Upper lobe of right lung (tissue), 1 donor: Measurements from ENCODE around the gene YWHAG. TPM values are rescaled to one million over a fixed set of nuclear protein-coding genes. Genes with fewer than 3 reads are reported as not detected.
"Not testable (repeated sequence)": the region's sequence is repeated elsewhere in the genome, so short reads cannot be mapped to it uniquely, and the experiment has no call there.

ENCODE experiments used
- ATAC-seq: fragments of 200-7000 bp; cut with Tn5 transposase; one replicate; pipeline ENCODE4 v1.9.1; 2020; ENCODE audit warnings: mild to moderate bottlenecking, moderate library complexity
- DNase-seq: peaks from one replicate; pipeline ENCODE4 v3.0.0-alpha.2; 2020
- H3K27ac ChIP-seq: fragments of 200-600 bp; one replicate; pipeline ENCODE4 v1.8.0; 2022
- H3K27me3 ChIP-seq: fragments of 200-600 bp; one replicate; pipeline ENCODE4 v1.8.0; 2022; ENCODE audit warnings: mild to moderate bottlenecking
- H3K36me3 ChIP-seq: fragments of 200-600 bp; one replicate; pipeline ENCODE4 v1.8.0; 2022
- H3K4me1 ChIP-seq: fragments of 200-600 bp; one replicate; pipeline ENCODE4 v1.8.0; 2022
- H3K4me3 ChIP-seq: fragments of 200-600 bp; one replicate; pipeline ENCODE4 v1.8.0; 2022; ENCODE audit warnings: mild to moderate bottlenecking
- H3K9me3 ChIP-seq: fragments of 200-600 bp; one replicate; pipeline ENCODE4 v1.8.0; 2022
- intact Hi-C: fragments of 100-400 bp; cut with DNase I; formaldehyde crosslinking; loops from one replicate; pipeline ENCODE4 v1.11.0; 2022
- total RNA-seq: library from RNA; stranded (reverse); fragmentation: NEBNext Ultra II Directional; extraction: Animal tissue kit (Norgen Biotek cat#: 25700); gene quantifications from one replicate; pipeline ENCODE4 v1.2.1, GENCODE V29; 2021
- TF ChIP-seq, protein P1 (sequence below): fragments of 200-600 bp; IDR thresholded peaks from one replicate; pipeline ENCODE4 v1.8.0; 2022; ENCODE audit warnings: antibody characterized with exemption
- donor health status: DM: no; HTN: yes; CAD: no; lungs with severe emphysema.

The YWHAG gene
- total RNA-seq, 1 donor from 2014 or later: 102 TPM

DNA sequence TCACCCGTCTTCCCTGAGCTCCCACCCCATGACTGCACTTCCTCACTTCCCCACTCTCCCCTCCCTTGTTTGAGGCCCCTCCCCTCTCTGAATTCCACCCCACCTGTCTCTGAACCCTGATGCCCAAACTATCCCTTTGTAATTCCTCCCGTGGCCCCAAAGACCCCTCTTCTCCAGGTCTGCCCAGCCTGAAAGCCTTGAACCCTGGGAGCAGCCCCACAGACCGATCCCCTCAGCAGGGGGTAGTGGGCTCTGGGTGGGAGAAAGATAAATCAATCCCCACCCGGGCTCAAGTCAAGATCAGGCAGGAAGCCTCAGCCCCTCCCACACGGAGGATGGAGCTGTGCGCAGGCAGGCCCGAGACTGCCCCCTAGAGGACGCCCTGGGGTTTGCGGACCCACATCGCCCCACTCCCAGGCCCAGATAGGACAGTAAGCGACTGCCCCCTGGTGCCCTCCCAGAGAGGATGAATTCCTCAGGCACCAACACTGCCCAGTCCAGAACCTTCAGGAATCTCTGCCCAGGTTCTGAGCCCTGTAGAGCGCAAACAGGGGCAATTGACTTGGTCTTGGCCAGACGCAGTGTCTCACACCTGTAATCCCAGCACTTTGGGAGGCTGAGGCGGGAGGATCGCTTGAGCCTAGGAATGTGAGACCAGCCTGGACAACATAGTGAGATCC lies 44.6 kb downstream of the YWHAG start:
- intact Hi-C loops: loop anchor here (10.0 kb wide), 1 partner anchor 139 kb away; no protein-coding TSS in a partner anchor
- peak; percentile 92 for ATAC-seq
- peaks cover 15% of the 10 kb centered on the region for H3K4me1 ChIP-seq
- H3K36me3 ChIP-seq: no peaks in the 10 kb centered on the region
- H3K27ac ChIP-seq: no peak overlapping the region
- TF ChIP-seq, protein P1, sequence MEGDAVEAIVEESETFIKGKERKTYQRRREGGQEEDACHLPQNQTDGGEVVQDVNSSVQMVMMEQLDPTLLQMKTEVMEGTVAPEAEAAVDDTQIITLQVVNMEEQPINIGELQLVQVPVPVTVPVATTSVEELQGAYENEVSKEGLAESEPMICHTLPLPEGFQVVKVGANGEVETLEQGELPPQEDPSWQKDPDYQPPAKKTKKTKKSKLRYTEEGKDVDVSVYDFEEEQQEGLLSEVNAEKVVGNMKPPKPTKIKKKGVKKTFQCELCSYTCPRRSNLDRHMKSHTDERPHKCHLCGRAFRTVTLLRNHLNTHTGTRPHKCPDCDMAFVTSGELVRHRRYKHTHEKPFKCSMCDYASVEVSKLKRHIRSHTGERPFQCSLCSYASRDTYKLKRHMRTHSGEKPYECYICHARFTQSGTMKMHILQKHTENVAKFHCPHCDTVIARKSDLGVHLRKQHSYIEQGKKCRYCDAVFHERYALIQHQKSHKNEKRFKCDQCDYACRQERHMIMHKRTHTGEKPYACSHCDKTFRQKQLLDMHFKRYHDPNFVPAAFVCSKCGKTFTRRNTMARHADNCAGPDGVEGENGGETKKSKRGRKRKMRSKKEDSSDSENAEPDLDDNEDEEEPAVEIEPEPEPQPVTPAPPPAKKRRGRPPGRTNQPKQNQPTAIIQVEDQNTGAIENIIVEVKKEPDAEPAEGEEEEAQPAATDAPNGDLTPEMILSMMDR: peak; percentile 100
- no peaks in the 10 kb centered on the region for H3K27me3 ChIP-seq
- H3K9me3 ChIP-seq: no peaks in the 10 kb centered on the region
- peak; percentile 97 for DNase-seq
- no peak overlapping the region for H3K4me3 ChIP-seq

DNA sequence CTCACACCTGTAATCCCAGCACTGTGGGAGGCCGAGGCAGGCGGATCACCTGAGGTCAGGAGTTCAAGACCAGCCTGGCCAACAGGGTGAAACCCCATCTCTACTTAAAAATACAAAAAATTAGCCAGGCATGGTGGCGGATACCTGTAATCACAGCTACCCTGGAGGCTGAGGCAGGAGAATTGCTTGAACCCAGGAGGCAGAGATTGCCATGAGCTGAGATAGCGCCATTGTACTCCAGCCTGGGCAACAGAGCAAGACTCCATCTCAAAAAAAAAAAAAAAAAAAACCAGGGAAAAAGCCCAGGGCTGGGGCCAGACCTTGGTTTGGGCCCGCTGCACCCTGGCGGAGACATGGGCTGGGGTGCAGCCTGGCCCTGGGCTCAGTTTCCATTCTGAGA lies 47.0 kb downstream of the YWHAG start:
- H3K27me3 ChIP-seq, H3K9me3 ChIP-seq, H3K27ac ChIP-seq, ATAC-seq, DNase-seq, H3K4me1 ChIP-seq, H3K36me3 ChIP-seq, H3K4me3 ChIP-seq: not testable (repeated sequence)
- intact Hi-C loops: loop anchor here (10.0 kb wide), 1 partner anchor 137 kb away; no protein-coding TSS in a partner anchor

DNA sequence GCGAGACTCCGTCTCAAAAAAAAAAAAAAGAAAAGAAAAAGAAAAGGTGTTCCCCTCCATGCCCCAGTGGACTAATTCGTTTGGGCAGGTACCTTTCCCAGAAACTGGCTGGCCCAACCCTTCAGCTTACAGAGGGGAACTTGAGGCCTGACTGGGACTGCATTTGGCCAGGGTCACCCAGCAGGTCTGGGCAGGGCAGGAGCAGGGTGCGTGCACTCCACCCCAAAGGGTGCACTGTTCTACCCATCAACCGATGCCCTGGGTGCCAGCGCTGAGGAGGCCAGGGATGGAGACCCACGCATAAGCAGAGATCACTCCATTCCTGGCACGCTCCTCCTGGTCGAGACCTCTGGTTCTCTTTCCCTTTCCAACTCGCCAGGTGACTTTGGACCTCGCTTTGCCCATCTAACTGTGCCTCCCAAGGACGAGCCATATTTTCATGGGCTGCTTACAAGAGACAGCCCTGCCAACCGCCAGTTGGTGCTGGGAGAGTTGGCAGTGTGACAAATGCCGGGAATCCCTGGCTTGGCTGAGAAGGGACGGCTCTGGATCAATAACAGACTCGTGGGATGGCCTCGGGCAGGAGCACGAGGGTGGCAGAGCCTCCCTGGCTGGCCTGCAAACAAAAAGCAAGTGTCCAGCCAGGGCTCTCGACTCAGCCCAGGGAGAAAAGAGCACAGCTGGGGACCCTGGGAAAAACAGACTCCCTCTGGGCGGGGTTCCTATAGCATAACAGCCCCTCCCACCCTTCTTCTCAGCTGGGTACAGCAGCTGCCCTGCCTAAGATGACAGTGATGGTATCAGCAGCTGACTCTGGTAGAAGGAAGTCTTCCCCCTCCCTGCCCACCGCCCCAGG lies 48.5 kb downstream of the YWHAG start:
- Histone ChIP-seq H3K4me1 (peaks cover 12% of the 10 kb centered on the region), H3K9me3 (no peaks in the 10 kb centered on the region), H3K36me3 (no peaks in the 10 kb centered on the region), H3K27me3 (no peaks in the 10 kb centered on the region), H3K27ac (no peak overlapping the region), H3K4me3 (no peak overlapping the region)
- no peak for DNase-seq
- intact Hi-C loops: loop anchor here (10.0 kb wide), 1 partner anchor 136 kb away; no protein-coding TSS in a partner anchor
- ATAC-seq: no peak
- TF ChIP-seq, protein P1: no peak

DNA sequence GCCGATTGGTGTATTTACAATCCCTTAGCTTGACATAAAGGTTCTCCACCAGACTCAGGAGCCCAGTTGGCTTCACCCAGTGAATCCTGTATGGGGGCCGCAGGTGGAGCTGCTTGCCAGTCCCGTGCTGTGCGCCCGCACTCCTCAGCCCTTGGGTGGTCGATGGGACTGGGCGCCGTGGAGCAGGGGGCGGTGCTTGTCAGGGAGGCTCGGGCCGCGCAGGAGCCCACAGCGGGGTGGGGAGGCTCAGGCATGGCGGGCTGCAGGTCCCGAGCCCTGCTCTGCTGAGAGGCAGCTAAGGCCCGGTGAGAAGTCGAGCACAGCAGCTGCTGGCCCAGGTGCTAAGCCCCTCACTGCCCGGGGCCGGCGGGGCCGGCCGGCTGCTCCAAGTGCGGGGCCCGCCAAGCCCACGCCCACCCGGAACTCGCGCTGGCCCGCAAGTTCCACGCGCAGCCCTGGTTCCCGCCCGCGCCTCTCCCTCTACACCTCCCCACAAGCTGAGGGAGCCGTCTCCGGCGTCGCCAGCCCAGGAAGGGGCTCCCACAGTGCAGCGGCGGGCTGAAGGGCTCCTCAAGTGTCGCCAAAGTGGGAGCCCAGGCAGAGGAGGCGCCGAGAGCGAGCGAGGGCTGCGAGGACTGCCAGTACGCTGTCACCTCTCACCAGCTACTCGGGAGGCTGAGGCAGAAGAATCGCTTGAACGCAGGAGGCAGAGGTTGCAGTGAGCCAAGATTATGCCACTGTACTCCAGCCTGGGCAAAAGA lies 49.3 kb downstream of the YWHAG start:
- not testable (repeated sequence) for H3K4me3 ChIP-seq, H3K27ac ChIP-seq, H3K36me3 ChIP-seq, H3K9me3 ChIP-seq, H3K27me3 ChIP-seq, DNase-seq, ATAC-seq
- H3K4me1 ChIP-seq: peaks cover 20% of the 10 kb centered on the region
- intact Hi-C loops: loop anchor here (10.0 kb wide), 1 partner anchor 135 kb away; no protein-coding TSS in a partner anchor

DNA sequence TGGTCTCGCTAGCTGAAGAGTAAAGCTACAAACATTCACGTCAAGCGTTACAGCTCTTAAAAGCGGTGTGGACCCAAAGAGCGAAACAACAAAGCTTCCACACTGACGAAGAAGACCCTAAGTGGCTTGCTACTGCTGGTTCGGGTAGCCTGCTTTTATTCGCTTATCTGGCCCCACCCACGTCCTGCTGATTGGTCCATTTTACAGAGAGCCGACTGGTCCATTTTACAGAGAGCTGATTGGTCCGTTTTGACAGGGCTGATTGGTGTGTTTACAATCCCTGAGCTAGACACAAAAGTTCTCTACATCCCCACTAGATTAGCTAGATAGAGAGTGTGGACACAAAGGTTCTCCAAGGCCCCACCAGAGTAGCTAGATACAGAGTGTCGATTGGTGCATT lies 49.9 kb downstream of the YWHAG start:
- H3K4me3 ChIP-seq, intact Hi-C loops, DNase-seq, H3K27ac ChIP-seq, H3K36me3 ChIP-seq, H3K27me3 ChIP-seq, H3K9me3 ChIP-seq, ATAC-seq: not testable (repeated sequence)
- H3K4me1 ChIP-seq: peaks cover 22% of the 10 kb centered on the region

DNA sequence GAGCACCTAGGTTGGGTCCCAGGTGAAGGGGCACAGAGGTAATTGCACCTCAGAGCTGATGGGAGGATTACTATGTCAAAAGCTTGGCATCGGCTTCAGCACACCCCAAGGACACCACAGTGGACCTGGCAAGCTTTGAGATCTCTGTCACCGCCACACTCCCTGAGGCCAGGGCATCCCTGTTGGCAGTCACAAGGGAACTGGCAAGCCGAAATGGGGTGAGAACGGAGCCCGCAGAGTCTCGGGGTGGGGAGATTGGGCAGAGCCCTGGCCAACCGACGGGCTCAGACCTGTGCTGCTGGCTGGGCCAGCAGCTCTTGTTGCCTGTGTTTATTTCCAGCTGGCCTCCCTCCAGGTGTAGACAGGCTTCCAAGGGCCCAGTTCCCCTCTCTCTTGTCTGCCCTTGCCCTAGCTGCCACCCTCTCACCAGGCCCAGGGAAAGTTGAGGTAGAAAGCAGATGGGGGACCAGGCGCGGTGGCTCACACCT lies 53.9 kb downstream of the YWHAG start:
- H3K4me1 ChIP-seq: peaks cover 27% of the 10 kb centered on the region

More for the DNA sequence above, 53.9 kb downstream of the YWHAG start:
- intact Hi-C loops: no loop called here
- H3K4me3 ChIP-seq: peak overlapping the region; percentile 95
- peak overlapping the region; percentile 81 for H3K27ac ChIP-seq
- peak; percentile 76 for DNase-seq
- TF ChIP-seq, protein P1: no peak
- no peaks in the 10 kb centered on the region for H3K27me3 ChIP-seq
- no peaks in the 10 kb centered on the region for H3K9me3 ChIP-seq
- ATAC-seq: peak; percentile 13
- peaks cover 7% of the 10 kb centered on the region for H3K36me3 ChIP-seq
